Endothelial cell of umbilical vein (primary cell): ENCODE data around the gene SAMD4A. TPM values are rescaled to one million over a fixed set of nuclear protein-coding genes. Genes with fewer than 3 reads are reported as not detected.

ENCODE experiments used
- BruUV-seq: library from RNA; stranded (reverse); fragments of 400-500 nt; replicated peaks from 2 replicates; lab custom pipeline; 2021; lab: Mats Ljungman, UMichigan
- CTCF ChIA-PET: fragments of 300-600, 350-600 bp; sonication (Branson Sonifier 250); formaldehyde crosslinking; loops from one replicate; lab custom pipeline; 2021; ENCODE audit warnings: antibody characterized with exemption, inconsistent platforms; lab: Charles Lee
- POLR2A ChIA-PET: fragments of 300-600, 350-600 bp; sonication (Branson Sonifier 250); formaldehyde crosslinking; loops from one replicate; lab custom pipeline; 2021; ENCODE audit warnings: antibody characterized with exemption, inconsistent platforms; lab: Charles Lee
- DNase-seq: peaks from one replicate; pipeline ENCODE4 v3.0.0-alpha.2; 2011; ENCODE audit warnings: low read depth, low spot score
- FAIRE-seq: peaks from 2 replicates; lab custom pipeline; 2011; peaks lifted over from hg19 to GRCh38; lab: Jason Lieb, UNC
- H2AFZ ChIP-seq: 2 replicates; pipeline ENCODE4 v1.6.0; 2012; ENCODE audit warnings: low read depth, low read length, control low read depth, inconsistent platforms
- H3K27ac ChIP-seq: 2 replicates; pipeline ENCODE4 v1.5.1; 2011; ENCODE audit warnings: low read depth, mild to moderate bottlenecking, control low read depth, low read length, moderate library complexity; ENCODE audit not compliant: insufficient read depth
- H3K27me3 ChIP-seq, 2 experiments: 2 replicates each; pipeline versions ENCODE4 v1.6.0 to v1.6.1; 2011; ENCODE audit warnings: low read length in 2 of 2, mixed read lengths in 1 of 2; ENCODE audit not compliant: control insufficient read depth in 2 of 2, insufficient read depth in 2 of 2
- H3K36me3 ChIP-seq, 2 experiments: 2 replicates in 1 of 2; 3 replicates in 1 of 2; pipeline ENCODE4 v1.5.1; 2011; ENCODE audit warnings: low read length in 2 of 2, mild to moderate bottlenecking in 1 of 2, moderate library complexity in 1 of 2; ENCODE audit not compliant: control insufficient read depth in 2 of 2, insufficient read depth in 2 of 2; ENCODE audit errors: extremely low read depth in 1 of 2
- H3K4me1 ChIP-seq: 3 replicates; pipeline ENCODE4 v1.5.1; 2011; ENCODE audit warnings: mild to moderate bottlenecking, low read length; ENCODE audit not compliant: control insufficient read depth, insufficient read depth; ENCODE audit errors: extremely low read depth
- H3K4me2 ChIP-seq: 2 replicates; pipeline ENCODE4 v1.6.1; 2011; ENCODE audit warnings: low read length, control low read depth, mixed read lengths; ENCODE audit not compliant: insufficient read depth
- H3K4me3 ChIP-seq, 3 experiments: fragments of 200-600 bp in 1 of 3; sonication (generic), shearing (Covaris generic) in 1 of 3; replicated peaks in 1 of 3; 2 replicates each; pipeline ENCODE4 v1.5.1; 2011 to 2016; ENCODE audit warnings: control low read depth in 3 of 3, low read length in 3 of 3, mild to moderate bottlenecking in 2 of 3, inconsistent platforms in 1 of 3, low read depth in 1 of 3, moderate library complexity in 1 of 3; ENCODE audit not compliant: insufficient read depth in 1 of 3
- H3K79me2 ChIP-seq: 2 replicates; pipeline ENCODE4 v1.6.0; 2012; ENCODE audit warnings: low read length, inconsistent platforms; ENCODE audit not compliant: control insufficient read depth, insufficient read depth
- H3K9ac ChIP-seq: replicated peaks from 2 replicates; pipeline ENCODE3; 2011; ENCODE audit warnings: low read length, control low read depth; ENCODE audit not compliant: insufficient read depth; ENCODE audit errors: extremely low read depth
- H3K9me1 ChIP-seq: replicated peaks from 3 replicates; pipeline ENCODE4 v1.6.0; 2011; ENCODE audit warnings: mild to moderate bottlenecking, low read length; ENCODE audit not compliant: control insufficient read depth, insufficient read depth; ENCODE audit errors: extremely low read depth
- H3K9me3 ChIP-seq: replicated peaks from 2 replicates; pipeline ENCODE4 v1.5.1; 2012; ENCODE audit warnings: low read length, inconsistent platforms; ENCODE audit not compliant: control insufficient read depth, insufficient read depth
- H4K20me1 ChIP-seq: replicated peaks from 2 replicates; pipeline ENCODE3; 2011; ENCODE audit warnings: mild to moderate bottlenecking, low read length; ENCODE audit not compliant: control insufficient read depth, insufficient read depth; ENCODE audit errors: extremely low read depth
- CTCF ChIP-seq, 2 donors: IDR thresholded peaks; 1 replicate in 1 of 2; 2 replicates in 1 of 2; pipeline ENCODE4 v1.5.1; 2011; ENCODE audit warnings: low read length in 2 of 2, mild to moderate bottlenecking in 2 of 2, moderate library complexity in 2 of 2, control low read depth in 1 of 2, inconsistent platforms in 1 of 2, low read depth in 1 of 2; ENCODE audit not compliant: insufficient read depth in 1 of 2; ENCODE audit errors: extremely low read depth in 1 of 2
- EZH2 ChIP-seq: IDR thresholded peaks from 2 replicates; pipeline ENCODE4 v1.6.1; 2012; ENCODE audit warnings: borderline replicate concordance, low read depth, mild to moderate bottlenecking, moderate library complexity, low read length, inconsistent platforms; ENCODE audit not compliant: severe bottlenecking
- FOS ChIP-seq: IDR thresholded peaks from 2 replicates; pipeline ENCODE4 v1.6.1; 2011; ENCODE audit warnings: mild to moderate bottlenecking, low read length, moderate library complexity, borderline replicate concordance; ENCODE audit not compliant: insufficient read depth
- GATA2 ChIP-seq: IDR thresholded peaks from 2 replicates; pipeline ENCODE4 v1.7.0; 2011; ENCODE audit warnings: low read depth, mild to moderate bottlenecking, moderate library complexity, mixed read lengths, low read length; ENCODE audit not compliant: insufficient read length, insufficient read depth
- JUN ChIP-seq: IDR thresholded peaks from 2 replicates; pipeline ENCODE4 v1.6.1; 2011; ENCODE audit warnings: borderline replicate concordance, low read depth; ENCODE audit not compliant: insufficient read length, insufficient read depth
- MAX ChIP-seq: IDR thresholded peaks from 2 replicates; pipeline ENCODE4 v1.6.1; 2011; ENCODE audit not compliant: insufficient read depth, insufficient read length
- MYC ChIP-seq: IDR thresholded peaks from one replicate; pipeline ENCODE4 v1.6.1; 2011; ENCODE audit warnings: mild to moderate bottlenecking, low read depth, low read length
- POLR2A ChIP-seq: IDR thresholded peaks from 2 replicates; pipeline ENCODE4 v1.6.1; 2012; ENCODE audit warnings: low read depth, mild to moderate bottlenecking, control low read depth, low read length
- POLR2AphosphoS5 ChIP-seq: IDR thresholded peaks from 2 replicates; pipeline ENCODE4 v1.6.1; 2012; ENCODE audit warnings: low read depth, mild to moderate bottlenecking, control low read depth, low read length, moderate library complexity; ENCODE audit not compliant: insufficient read depth
- dilution Hi-C: fragments of 300-500 bp; cut with MboI; formaldehyde crosslinking; loops from one replicate; pipeline ENCODE4 v1.15.0; 2019; ENCODE audit warnings: low sequenced_read_pairs; ENCODE audit not compliant: extremely low pct_ligation_motif_present
- intact Hi-C: fragments of 100-400 bp; cut with micrococcal nuclease; formaldehyde crosslinking; loops from one replicate; pipeline ENCODE4 v1.10.0; 2022
- polyA plus RNA-seq, 4 experiments: library from polyadenylated mRNA; depleted of rRNA in 3 of 4; stranded (reverse) in 3 of 4; unstranded in 1 of 4; fragments of >200 nt; gene quantifications; 2 replicates each; pipeline versions ENCODE4 v1.2.1 to v1.2.3, GENCODE V29; 2011 to 2012; ENCODE audit warnings: missing spikeins in 1 of 4
- total RNA-seq: library from RNA; stranded (reverse); gene quantifications from 2 replicates; pipeline ENCODE4 v1.2.3, GENCODE V29; 2021

SAMD4A gene
- total and polyA plus RNA-seq, 2 donors (not counting 3 experiments of a cell fraction or from before 2014, with no cell fraction given) = 37.7 to 95.3 TPM

- DNase-seq = no peak
- dilution Hi-C loops (no loop called here), intact Hi-C loops (loop anchor here (5.0 kb wide), 1 partner anchor 302 kb away; the partner anchor contains the start of gene CGRRF1)
- Histone ChIP-seq H3K9me3 (no peaks in the 10 kb centered on the region), H4K20me1 (no peaks in the 10 kb centered on the region), H3K79me2 (no peaks in the 10 kb centered on the region), H2AFZ (no peak overlapping the region), H3K27ac (no peak overlapping the region), H3K27me3 (peaks cover 9 to 19% of the 10 kb centered on the region in 2 experiments), H3K4me2 (no peak overlapping the region), H3K9ac (no peak overlapping the region), H3K9me1 (no peaks in the 10 kb centered on the region), H3K4me3 (no peak overlapping the region), H3K4me1 (no peaks in the 10 kb centered on the region), H3K36me3 (no peaks in the 10 kb centered on the region)
- ChIA-PET CTCF (no interaction called here), POLR2A (no interaction called here)
- no TSS peak for BruUV-seq
- no peak for FAIRE-seq
- TF ChIP-seq EZH2 (no peak), POLR2A (no peak), FOS (no peak), POLR2AphosphoS5 (no peak), CTCF (IDR thresholded peaks at IDR 0.05; ENCODE audit: extremely low read depth in 1 of 2, insufficient read depth in 1 of 2, low read depth in 1 of 2, low read length in 2 of 2) (no peak), GATA2 (no peak), JUN (no peak), MYC (no peak), MAX (no peak)
Measured at GRCh38 chr14:54809767-54810166, 242.8 kb downstream of the SAMD4A start.
